DMS153 treated with DMSO at 0.1 percent for 48 hours (cell line): ENCODE measurements around the gene OGDH.
A peak's percentile ranks its signal among the peaks of the same experiment; 100 is the strongest.
"Not testable (repeated sequence)": the region's sequence is repeated elsewhere in the genome, so short reads cannot be mapped to it uniquely, and the experiment has no call there.

Experiments used
- DNase-seq: peaks from one replicate; lab custom pipeline; 2025; ENCODE audit not compliant: unreplicated experiment; lab: John Stamatoyannopoulos, UW

OGDH gene

DNA sequence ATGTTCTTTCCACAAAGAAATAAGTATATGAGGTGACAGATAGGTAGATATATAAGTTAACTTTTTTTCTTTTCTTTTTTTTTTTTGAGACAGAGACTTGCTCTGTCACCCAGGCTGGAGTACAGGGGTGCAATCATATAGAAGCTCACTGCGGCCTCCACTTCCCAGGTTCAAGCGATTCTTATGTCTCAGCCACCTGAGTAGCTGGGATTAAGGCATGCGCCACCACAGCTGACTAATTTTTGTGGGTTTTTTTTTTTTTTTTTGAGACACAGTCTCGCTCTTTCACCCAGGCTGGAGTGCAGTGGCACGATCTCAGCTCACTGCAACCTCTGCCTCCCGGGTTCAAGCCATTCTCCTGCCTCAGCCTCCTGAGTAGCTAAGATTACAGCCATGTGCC, 126.5 kb downstream of the OGDH start:
- DNase-seq = not testable (repeated sequence)

DNA sequence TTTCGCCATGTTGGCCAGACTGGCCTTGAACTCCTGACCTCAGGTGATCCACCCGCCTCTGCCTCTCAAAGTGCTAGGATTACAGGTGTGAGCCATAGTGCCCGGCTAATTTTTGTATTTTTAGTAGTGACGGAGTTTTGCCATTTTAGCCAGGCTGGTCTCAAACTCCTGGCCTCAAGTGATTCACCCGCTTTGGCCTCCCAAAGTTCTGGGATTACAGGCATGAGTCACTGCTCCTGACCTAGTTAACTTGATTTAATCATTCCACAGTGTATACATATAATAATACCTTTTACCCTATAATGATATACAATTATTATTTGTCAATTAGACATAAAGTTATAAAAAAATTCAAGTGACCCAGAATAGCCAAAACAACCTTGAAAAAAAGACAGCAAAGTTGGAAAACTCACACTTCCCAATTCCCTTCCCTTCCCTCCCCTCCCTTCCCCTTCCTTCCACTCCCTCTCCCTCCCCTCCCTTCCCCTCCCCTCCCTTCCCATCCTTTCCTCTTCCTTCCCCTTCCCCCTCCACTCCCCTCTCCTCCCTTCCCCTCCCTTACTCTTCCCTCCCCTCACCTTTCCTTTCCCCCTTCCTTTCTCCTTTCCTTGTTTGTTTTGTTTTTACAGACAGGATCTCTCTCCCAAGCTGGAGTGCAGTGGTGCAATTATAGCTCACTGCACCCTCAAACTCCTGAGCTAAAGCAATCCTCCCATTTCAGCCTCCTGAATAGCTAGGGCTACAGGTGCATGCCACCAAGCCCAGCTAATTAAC, 127.5 kb downstream of the OGDH start:
- no peak for DNase-seq

DNA sequence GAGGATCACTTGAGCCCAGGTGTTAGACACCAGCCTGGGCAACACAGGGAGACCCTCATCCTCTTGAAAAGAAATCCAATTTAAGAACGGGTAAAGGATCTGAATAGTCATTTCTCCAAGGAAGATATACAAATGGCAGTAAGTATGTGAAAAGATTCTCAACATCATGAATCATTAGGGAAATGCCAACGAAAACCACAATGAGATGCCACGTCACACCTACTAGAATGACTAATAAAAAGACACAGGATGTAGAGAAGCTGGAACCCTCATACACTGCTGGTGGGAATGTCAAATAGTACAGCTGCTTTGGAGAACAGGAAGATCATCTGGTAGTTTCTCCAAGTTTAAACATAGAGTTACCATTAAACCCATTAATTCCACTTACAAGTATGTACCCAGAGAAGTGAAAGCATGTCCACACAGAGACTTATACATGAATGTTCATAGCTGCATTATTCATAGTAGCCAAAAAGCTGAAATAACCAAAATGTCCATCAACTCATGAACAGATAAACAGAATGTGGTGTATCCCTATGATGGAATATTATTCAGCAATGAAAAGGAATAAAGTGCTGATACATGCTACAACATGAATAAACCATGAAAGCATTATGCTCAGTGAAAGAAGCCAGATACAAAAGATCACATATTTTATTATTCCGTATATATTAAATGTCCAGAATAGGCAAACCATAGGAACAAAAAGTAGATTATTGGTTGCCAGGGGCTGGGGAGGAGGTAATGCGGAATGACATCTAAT, 129.2 kb downstream of the OGDH start:
- DNase-seq = no peak

DNA sequence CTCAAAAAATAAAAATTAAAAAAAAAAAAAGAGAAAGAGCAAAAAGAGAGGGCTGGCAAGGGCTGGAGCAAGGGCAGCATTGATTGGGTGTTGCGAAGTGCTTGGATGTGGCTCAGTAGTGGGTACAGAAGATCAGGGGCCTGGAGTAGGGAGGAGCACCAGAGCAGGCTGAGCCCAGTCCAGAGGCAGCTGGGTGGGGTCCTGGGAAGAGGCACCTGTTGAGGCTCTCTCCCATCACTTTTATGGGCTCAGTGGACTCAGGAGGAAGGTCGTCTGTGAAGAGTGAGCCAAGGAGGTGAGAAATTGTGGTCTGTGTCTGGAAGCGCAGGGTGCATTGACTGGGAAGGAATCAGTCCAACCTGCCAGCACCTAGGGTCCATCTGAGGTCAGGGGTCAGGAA, 130.5 kb downstream of the OGDH start:
- no peak for DNase-seq

DNA sequence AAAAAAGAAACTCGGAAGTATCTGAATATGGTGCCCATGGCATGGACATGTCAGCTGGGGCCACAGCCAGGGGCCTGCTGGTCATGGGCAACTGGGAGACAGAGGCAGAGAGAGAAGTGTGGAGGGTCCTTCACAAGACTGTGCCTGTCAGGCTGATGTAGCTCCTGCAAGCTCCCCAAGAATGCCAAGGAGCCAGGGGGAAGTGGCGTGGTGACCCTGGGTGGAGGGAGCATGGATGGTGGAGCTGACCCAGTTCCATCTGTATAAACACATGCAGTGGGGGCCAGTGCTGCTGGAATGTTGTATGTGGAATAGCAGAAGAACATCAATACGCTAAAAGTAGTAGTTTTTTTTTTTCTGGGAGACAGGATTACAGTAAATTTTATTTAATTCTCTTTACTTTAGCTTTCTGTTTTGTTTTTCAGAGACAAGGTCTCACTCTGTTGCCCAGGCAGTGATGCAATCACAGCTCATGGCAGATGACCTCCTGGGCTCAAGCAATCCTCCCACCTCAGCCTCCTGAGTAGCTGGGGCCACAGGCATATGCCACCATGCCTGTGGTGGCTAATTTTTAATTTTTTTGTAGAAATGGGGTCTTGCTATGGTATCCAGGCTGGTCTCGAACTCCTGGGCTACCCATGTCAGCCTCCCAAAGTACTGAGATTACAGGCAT, 131.8 kb downstream of the OGDH start:
- no peak for DNase-seq

DNA sequence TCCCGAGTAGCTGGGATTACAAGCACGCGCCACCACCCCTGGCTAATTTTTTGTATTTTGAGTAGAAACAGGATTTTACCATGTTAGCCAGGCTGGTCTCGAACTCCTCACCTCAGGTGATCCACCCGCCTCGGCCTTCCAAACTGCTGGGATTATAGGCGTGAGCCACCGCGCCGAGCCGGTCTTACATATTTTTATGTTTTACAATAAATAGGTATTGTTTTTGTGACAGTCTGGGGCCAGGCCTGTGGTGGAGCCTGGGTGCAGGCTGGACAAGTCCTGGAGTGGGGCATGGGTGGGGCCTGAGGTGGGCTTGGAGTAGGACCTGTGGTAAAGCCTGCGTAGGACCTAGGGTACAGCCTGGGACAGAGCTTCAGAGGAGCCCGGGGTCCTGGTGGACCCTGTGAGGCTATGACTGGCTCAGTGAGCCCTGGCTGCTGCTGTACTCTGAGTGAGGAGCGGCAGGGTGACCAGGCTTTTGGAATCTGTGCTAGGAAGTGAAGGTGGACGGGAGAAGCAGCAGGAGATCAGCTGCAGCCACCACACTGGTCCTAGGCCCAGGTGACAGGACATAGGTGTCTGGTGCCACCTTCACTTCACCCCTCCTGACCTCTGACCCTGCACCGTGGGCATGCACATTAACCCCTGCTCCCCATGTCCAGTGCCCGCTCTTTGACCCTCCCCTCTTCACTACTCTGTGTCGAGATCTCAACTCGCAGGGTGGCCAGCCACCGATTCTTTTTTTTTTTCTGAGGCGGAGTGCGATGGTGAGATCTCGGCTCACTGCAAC, 132.6 kb downstream of the OGDH start:
- DNase-seq = no peak

DNA sequence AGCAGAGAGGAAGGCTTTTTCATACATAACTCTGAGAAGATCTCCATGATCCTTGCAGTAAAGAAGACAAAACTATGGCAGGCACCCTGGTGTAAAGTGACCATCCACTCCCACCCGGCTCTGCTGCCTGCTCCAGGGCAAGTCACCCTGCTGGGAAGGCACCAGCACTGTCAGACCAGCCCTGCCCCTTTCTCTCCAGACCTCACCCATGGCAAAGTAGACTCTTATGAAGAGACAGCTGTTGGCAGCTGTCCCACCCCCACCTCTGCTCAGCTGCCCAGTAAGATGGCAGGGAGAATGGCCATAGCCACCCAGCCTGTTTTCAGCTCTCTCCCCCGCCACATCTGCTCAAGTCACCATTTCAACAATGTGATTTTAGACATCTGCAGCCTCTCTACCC, 133.6 kb downstream of the OGDH start:
- DNase-seq = no peak

DNA sequence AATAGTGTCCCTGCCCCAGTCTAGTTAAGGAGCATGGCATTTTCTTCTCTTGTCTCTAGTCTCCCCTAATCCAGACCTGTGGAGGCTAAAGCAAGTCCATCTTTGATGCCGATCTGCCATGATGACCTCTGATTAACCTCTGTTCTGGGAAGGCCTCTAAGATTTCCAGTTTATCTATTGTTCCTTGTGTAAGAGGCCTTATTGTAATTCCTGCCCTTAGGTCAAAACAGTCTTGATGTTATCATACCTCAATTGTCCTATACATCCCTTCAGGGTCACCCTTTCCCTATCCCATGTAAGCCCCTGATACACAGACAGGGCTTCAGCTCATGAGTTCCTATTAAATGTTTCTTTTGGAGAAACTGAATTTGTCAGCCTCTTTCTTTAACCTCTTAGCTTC, 137.3 kb downstream of the OGDH start:
- DNase-seq = no peak

DNA sequence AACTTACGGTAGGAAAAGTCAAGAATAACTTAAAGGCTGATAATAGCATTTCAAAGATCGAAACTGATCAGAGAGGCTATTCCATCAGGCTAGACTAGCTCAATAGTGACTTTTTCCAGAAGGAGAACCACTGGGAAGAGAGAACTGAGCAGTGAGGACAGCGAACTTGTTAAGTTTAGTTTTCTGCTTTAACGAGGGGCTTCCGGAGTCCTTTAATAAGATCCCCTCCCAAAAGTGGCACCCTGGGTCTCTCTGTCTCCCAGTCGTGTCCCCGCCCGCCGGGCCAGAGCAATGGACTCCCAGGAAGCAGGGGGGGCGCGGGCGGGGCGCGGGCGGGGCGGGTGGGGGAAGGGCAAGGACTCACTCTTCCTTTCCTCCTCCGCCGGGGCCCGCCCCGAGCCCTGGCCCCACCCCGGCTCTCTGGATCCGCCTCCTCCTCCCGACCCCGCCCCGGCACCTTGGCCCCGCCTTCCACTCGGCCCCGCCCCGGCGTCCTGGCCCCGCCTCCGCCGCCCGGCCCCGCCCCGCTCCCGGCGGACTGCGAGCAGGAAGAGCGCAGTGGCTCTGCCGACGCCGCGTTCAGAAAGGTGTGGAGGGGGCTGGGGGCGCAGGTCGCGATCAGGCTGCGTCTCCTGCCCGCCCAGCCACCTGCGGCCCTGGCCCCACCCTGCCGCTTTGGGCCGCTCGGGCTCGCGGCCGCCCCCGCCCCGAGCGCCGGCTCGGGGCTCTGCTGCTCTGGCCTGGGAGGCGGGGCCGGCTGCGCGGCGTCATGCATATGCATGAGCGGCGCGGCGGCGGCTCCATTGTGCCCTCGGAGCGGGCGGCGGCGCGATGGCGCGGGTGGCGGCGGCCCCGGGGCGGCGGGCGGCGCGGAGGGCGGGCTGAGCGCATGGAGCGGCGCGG, 141.9 kb downstream of the OGDH start, which contains the start of gene ZMIZ2:
Gene ZMIZ2 (plus strand): TSS at position 803 of the 903 bp plus-strand sequence. CDS start 7,403 bp downstream, outside the sequence.
- DNase-seq = peak; percentile 83

DNA sequence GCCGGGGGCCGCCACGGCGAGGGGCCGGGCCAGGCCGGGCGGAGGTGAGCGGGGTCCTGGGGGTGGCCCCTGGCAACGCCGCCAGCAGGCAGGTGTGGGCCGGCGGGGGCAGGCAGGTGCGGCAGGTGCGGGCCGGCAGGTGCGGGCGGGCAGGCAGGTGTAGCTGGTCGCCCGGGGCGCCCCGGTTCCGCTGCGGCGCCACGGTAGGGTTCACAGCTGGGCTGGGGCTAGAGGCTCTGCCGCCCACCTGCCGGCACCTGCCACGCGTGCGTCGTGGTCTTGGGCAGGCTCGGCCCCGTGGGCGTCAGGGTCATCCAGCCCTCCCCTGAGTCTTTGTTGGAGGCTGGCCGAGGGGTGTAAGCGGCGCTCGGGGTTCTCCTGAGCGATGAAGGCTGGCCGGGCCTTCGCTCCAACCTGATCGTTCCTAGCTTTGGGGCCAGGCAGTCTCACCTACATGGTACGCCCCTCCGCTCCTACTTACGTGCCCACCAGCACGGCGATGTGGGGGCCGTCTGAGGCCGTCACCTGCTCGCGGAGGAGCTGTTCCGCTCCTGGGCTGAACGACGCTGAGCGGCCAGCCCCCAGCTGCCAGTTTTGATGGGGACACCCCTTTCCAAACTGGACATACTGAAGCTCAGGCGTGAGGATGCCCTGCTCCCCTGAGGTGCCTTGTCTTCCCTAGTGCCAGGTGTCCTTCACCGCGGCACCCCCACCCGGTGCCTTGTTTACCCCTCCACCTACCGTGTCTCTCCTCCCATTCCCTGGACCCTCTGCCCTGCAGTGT, 142.7 kb downstream of the OGDH start:
- no peak for DNase-seq

DNA sequence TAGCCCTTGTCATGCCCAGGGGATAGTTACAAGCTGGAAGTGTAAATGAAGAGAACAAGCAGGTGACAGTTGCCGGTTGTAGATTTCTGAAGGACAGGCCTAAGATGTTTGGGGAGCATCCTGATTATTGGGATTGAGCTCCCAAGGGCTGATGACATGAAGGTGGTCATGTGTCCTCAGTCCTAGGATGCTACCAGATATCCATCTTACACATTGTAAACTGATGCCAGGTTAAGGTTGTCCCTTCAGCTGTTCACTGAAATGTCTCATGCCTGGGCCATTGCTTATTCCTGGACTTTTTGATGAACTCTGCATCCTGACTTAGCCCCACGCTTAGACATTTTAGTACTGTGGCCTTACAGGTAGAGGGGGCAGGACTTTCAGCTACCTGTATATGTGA, 143.6 kb downstream of the OGDH start:
- no peak for DNase-seq

DNA sequence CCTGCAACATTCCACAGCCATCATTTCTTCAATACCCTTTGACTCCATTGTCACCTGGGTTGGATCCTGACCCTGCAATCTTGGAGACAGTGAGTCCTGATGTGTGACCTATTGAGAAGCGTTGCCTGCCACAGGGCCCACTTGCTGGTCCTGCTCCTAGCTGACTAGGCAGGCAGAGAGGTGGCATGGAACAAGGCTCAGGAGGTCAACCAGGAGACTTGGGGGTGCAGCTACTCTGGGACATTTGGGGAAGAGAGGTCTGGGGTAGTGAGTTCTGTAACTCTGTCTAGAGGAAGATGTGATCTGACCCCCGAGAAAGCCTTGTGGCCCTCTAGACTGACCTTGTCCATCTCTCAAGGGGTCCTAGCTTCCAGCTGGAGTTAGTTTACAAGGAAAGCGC, 144.0 kb downstream of the OGDH start:
- DNase-seq = no peak

DNA sequence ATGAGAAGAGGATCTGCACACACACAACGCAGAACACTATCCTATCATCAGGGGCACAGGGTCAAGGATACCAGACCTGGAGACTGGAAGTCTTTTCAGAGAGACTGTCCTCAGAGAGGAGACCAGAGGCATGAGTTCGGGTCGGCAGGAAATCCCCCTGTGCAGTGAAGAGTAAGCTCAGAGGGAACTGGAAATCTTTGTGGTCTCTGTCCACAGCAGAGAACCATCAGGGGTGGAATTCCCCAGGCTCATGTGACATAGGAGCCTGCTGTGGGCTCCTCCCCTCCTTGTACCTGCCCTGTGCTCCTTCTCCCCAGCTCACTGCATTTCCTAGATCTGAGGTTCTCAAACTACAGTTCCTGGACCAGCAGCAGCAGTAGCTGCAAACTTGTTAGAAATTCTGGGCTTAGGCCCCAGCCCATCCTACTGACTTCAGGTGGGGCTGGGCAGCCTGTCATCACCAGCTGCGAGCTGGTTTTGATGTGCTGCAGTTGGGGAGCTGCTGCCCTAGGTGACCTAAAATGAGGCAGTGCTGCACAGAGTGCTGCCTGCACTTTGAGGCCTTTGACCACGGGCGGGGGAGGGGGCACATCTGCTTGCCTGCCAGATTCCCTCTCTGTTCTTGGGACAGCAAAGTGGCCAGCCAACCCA, 144.6 kb downstream of the OGDH start:
- no peak for DNase-seq

DNA sequence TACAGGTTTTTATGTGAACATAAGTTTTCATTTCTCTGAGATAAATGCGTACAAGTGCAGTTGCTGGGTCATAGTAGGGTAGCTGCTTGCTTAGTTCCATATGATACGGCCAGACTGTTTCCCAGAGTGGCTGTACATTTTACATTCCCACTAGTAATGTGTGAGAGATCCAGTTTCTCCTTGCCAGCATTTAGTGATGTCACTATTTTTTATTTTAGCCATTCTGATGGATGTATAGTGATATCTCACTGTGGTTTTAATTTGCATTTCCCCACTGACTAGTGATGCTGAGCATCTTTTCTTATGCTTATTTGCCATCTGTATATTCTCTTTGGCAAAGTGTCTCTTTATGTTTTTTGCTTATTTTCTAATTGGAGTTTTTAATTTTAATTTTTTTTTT, 146.4 kb downstream of the OGDH start:
- no peak for DNase-seq

DNA sequence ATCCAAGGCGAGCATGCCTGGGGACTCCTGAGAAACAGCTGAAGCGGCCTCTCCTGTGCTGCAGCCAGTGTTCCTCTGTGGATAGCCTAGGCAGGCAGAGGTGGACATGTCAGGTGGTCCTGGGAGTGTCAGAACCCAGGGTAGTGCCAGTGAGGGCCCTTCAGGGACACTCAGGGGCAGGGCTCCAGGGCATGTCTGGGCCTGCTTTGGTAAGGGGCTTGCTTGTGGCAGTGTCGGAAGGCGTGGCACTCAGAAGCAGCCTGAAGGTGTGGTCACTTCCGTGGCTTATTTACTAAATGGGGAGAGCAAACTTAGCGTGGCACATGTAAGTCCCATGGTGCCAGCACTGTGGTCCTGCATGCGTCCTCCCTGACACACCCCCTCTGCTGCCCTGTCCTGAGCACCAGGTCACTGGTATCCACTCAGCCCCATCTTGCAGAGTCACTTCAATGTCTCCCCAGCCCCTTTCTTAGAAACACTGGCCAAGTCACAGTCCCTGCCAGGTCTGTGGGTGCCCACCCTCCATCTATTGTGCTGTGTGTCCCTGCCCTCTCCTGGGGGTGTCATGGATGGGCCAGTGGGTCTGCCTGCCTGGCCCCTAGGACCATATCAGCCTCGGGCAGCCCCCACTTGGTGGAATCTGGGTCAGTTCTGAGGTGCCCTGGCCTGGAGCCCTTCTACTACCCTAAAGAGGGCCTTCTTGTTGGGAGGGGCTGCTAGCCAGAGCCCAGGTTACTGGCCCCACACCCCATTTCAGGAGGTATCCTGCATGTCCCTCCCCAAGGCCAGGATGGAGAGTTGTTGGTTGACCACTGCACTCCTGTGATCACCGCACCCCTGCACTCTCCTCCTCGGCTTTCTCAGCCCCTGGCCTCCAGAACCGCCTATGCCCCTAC, 148.6 kb downstream of the OGDH start:
- no peak for DNase-seq

DNA sequence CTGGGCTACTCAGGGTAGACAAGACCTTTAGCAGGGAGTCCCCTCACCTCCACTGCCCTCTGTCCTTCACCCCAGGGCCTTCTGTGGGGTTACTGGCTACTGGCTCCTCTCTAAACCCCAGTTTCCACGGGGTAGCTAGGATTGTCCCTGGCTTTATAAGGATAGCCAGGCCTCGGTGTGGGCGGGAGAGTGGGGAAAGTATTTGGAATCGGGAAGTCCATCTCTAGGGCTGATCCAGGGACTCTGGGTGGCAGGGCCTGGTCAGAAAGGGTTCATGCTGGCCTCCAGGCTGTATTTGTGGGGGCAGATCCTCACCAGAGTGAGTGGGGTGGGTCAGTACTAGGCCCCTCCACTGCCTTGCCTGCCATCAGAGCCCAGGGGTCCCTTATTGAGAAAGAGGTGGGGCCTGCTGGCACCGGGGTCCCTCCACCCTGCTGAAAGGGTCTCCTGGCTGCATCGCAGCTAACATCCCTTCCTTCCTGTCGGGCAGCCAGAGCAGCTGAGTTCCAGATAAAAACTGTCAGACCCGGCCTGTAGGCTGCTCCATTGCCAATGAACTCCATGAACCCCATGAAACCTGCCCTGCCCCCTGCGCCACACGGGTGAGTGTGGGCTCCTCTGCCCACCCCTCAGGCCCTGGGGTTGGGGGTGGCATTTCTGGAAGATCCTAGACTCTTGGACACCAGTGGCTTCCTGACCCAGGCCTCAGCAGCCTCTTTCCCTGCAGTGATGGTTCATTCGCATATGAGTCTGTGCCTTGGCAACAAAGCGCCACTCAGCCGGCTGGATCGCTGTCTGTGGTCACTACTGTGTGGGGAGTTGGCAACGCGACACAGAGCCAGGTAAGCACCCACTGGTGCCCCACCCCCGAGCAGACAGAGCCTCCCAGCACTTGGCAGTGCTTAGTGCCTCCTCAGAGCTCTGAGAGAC, 149.5 kb downstream of the OGDH start:
- DNase-seq = no peak

DNA sequence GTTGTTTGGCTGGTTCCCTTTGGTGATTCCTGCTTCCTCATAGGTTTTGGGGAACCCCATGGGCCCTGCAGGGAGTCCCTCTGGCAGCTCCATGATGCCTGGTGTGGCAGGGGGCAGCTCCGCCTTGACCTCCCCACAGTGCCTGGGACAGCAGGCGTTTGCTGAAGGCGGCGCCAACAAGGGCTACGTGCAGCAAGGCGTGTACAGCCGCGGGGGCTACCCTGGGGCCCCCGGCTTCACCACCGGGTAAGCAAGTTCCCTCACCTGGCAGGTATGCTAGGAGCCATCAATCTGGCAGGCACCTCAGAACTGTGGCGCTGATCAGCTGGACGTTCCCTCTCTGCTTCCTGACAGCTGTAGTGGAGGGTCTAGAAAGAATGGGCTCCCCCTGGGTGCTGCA, 150.5 kb downstream of the OGDH start:
- no peak for DNase-seq
